K562 (cell line): ENCODE results near the gene MRPL2. TPM values are rescaled to one million over a fixed set of nuclear protein-coding genes. Genes with fewer than 3 reads are reported as not detected.

Source experiments
- ATAC-seq: fragments of 200-7000 bp; cut with Tn5 transposase; 3 replicates; pipeline ENCODE4 v1.9.1; 2020; ENCODE audit warnings: moderate library complexity
- BruUV-seq: library from RNA; stranded (reverse); fragments of 400-500 nt; replicated peaks from 2 replicates; lab custom pipeline; 2021; lab: Mats Ljungman, UMichigan
- CTCF ChIA-PET: fragments of 300-600 bp; formaldehyde crosslinking; extraction: SDS; loops from one replicate; lab custom pipeline; 2021; ENCODE audit warnings: low intra/inter-chr PET ratio; lab: Yijun Ruan, JAX
- POLR2A ChIA-PET: fragments of 300-600, 350-650 bp; sonication (Branson Sonifier 250); formaldehyde crosslinking; extraction: SDS; loops from one replicate; lab custom pipeline; 2021; ENCODE audit warnings: antibody characterized with exemption, inconsistent platforms; lab: Yijun Ruan, JAX
- DNase-seq, 4 experiments: peaks; one replicate each; pipeline versions ENCODE4 v3.0.0 to v3.0.0-alpha.2; 2011 to 2018; ENCODE audit warnings: low spot score in 3 of 4, mixed read lengths in 3 of 4; ENCODE audit errors: extremely low read depth in 1 of 4
- FAIRE-seq: peaks from 2 replicates; lab custom pipeline; 2011; peaks lifted over from hg19 to GRCh38; lab: Jason Lieb, UNC
- H2AFZ ChIP-seq: 2 replicates; pipeline ENCODE4 v1.6.0; 2011; ENCODE audit warnings: low read depth, low read length, control low read depth, inconsistent platforms
- H3K27ac ChIP-seq: fragments of 200-600 bp; 3 replicates; pipeline ENCODE4 v1.8.0; 2011; ENCODE audit warnings: low read depth, mild to moderate bottlenecking, control low read depth, inconsistent platforms, low read length, moderate library complexity, mixed read lengths; ENCODE audit errors: extremely low read depth
- H3K27me3 ChIP-seq, 2 experiments: fragments of 300-600 bp in 1 of 2; 2 replicates in 1 of 2; 3 replicates in 1 of 2; pipeline versions ENCODE4 v1.6.0 to v1.8.0; 2011; ENCODE audit warnings: inconsistent platforms in 2 of 2, low read length in 2 of 2, mild to moderate bottlenecking in 1 of 2, mixed read lengths in 1 of 2, moderate library complexity in 1 of 2; ENCODE audit not compliant: control insufficient read depth in 2 of 2, insufficient read depth in 2 of 2
- H3K36me3 ChIP-seq: fragments of 300-600 bp; 3 replicates; pipeline ENCODE4 v1.8.0; 2011; ENCODE audit warnings: mild to moderate bottlenecking, low read length, inconsistent platforms; ENCODE audit not compliant: control insufficient read depth, insufficient read depth
- H3K4me1 ChIP-seq, 2 experiments: fragments of 200-600 bp in 1 of 2; replicated peaks in 1 of 2; 2 replicates in 1 of 2; 3 replicates in 1 of 2; pipeline versions ENCODE4 v1.5.1 to v1.8.0; 2011; ENCODE audit warnings: inconsistent platforms in 2 of 2, low read length in 2 of 2, mild to moderate bottlenecking in 1 of 2, mixed read lengths in 1 of 2, moderate library complexity in 1 of 2; ENCODE audit not compliant: control insufficient read depth in 2 of 2, insufficient read depth in 2 of 2
- H3K4me2 ChIP-seq: 2 replicates; pipeline ENCODE4 v1.6.1; 2011; ENCODE audit warnings: low read length, control low read depth, inconsistent platforms, mixed read lengths; ENCODE audit not compliant: insufficient read depth
- H3K4me3 ChIP-seq: fragments of 200-600 bp; sonication (generic), shearing (Covaris generic); 2 replicates; pipeline ENCODE4 v1.5.1; 2016; ENCODE audit warnings: control low read depth, inconsistent platforms
- H3K79me2 ChIP-seq: fragments of 200-600 bp; 3 replicates; pipeline ENCODE4 v1.8.0; 2011; ENCODE audit warnings: low read length, inconsistent platforms; ENCODE audit not compliant: control insufficient read depth, insufficient read depth
- H3K9ac ChIP-seq, 2 experiments: 2 replicates each; pipeline versions ENCODE4 v1.6.0 to v1.6.1; 2011; ENCODE audit warnings: low read depth in 2 of 2, low read length in 2 of 2, control low read depth in 1 of 2, inconsistent platforms in 1 of 2, mild to moderate bottlenecking in 1 of 2, mixed read lengths in 1 of 2; ENCODE audit not compliant: insufficient read depth in 1 of 2
- H3K9me1 ChIP-seq: one replicate; pipeline ENCODE4 v1.6.0; 2011; ENCODE audit warnings: inconsistent platforms, mild to moderate bottlenecking, low read length, moderate library complexity; ENCODE audit not compliant: control insufficient read depth, insufficient read depth
- H3K9me3 ChIP-seq: replicated peaks from 2 replicates; pipeline ENCODE4 v1.5.1; 2011; ENCODE audit warnings: low read depth, low read length, inconsistent platforms; ENCODE audit not compliant: control insufficient read depth, insufficient read depth
- H4K20me1 ChIP-seq: replicated peaks from 2 replicates; pipeline ENCODE4 v1.6.1; 2011; ENCODE audit warnings: low read length, inconsistent platforms, mixed read lengths; ENCODE audit not compliant: control insufficient read depth, insufficient read depth
- CEBPB ChIP-seq: fragments of 450-650 bp; IDR thresholded peaks from 2 replicates; pipeline ENCODE4 v1.6.1; 2016; ENCODE audit warnings: missing genetic modification characterization, missing compliant biosample characterization
- CGGBP1 ChIP-seq: fragments of 250-450 bp; sonication (Bioruptor Pico); IDR thresholded peaks from 2 replicates; pipeline ENCODE4 v1.9.0; 2021; ENCODE audit warnings: mild to moderate bottlenecking
- CHD1 ChIP-seq: fragments of 200-600 bp; sonication (generic); IDR thresholded peaks from one replicate; pipeline ENCODE4 v1.6.1; 2012; ENCODE audit warnings: mild to moderate bottlenecking, moderate library complexity, low read length, inconsistent platforms
- LARP7 ChIP-seq: fragments of 450-650 bp; IDR thresholded peaks from 2 replicates; pipeline ENCODE4 v1.6.1; 2016
- MBD2 ChIP-seq: sonication (generic); IDR thresholded peaks from 2 replicates; pipeline ENCODE4 v1.6.1; 2016; ENCODE audit warnings: low read depth, borderline replicate concordance
- MTA1 ChIP-seq: fragments of 450-650 bp; IDR thresholded peaks from 2 replicates; pipeline ENCODE4 v1.6.1; 2017; ENCODE audit warnings: borderline replicate concordance
- PML ChIP-seq: IDR thresholded peaks from 2 replicates; pipeline ENCODE4 v1.6.1; 2012; ENCODE audit warnings: low read length, inconsistent platforms
- POLR2AphosphoS2 ChIP-seq: IDR thresholded peaks from 2 replicates; pipeline ENCODE4 v1.6.1; 2012; ENCODE audit warnings: low read length, improper control_type of control experiment
- THAP7 ChIP-seq: fragments of 250-450 bp; sonication (Bioruptor Pico); IDR thresholded peaks from 2 replicates; pipeline ENCODE4 v1.5.0; 2021
- ZKSCAN1 ChIP-seq: fragments of 150-350 bp; IDR thresholded peaks from 2 replicates; pipeline ENCODE4 v1.6.1; 2016; ENCODE audit warnings: low read depth, low read length
- ZSCAN32 ChIP-seq: fragments of 450-650 bp; formaldehyde crosslinking; IDR thresholded peaks from 2 replicates; pipeline ENCODE4 v1.4.0; 2020; ENCODE audit warnings: mild to moderate bottlenecking, moderate library complexity
- WGBS: fragments of 100-300 bp; shearing (Covaris generic); methylation state at CpG from one replicate; pipeline ENCODE4 v1.1.6; 2016; ENCODE audit warnings: low coverage, mixed read lengths; ENCODE audit not compliant: insufficient coverage; ENCODE audit errors: missing lambda C conversion rate; 5-methylcytosine and 5-hydroxymethylcytosine counted together
- in situ Hi-C: fragments of 300-500 bp; cut with MboI; formaldehyde crosslinking; loops from 4 replicates; pipeline ENCODE4 v1.15.0; 2018; ENCODE audit warnings: inconsistent platforms, mixed read lengths
- intact Hi-C: fragments of 100-400 bp; cut with micrococcal nuclease; formaldehyde crosslinking; loops from 2 replicates; pipeline ENCODE4 v1.14.2; 2022
- polyA plus RNA-seq, 8 experiments: library from polyadenylated mRNA; depleted of rRNA in 4 of 8; stranded (reverse) in 5 of 8; unstranded in 3 of 8; fragments of >200 nt; fragmentation: Nextera tagmentation in 2 of 8; fragmentation: Illumina TruSeq in 1 of 8; extraction: Ambion mirVana in 2 of 8; extraction: Trizol in 1 of 8; gene quantifications; 2 replicates each; pipeline versions ENCODE4 v1.2.1 to v1.2.3, GENCODE V29; 2011 to 2014; ENCODE audit warnings: inconsistent platforms in 1 of 8, missing spikeins in 1 of 8
- total RNA-seq, 7 experiments: library from RNA; depleted of rRNA in 6 of 7; stranded (reverse); fragments of >200 nt in 6 of 7; fragmentation: Illumina TruSeq in 2 of 7; extraction: Trizol in 2 of 7; gene quantifications; 2 replicates each; pipeline versions ENCODE4 v1.2.1 to v1.2.3, GENCODE V29; 2011 to 2021; ENCODE audit warnings: low replicate concordance in 1 of 7
- TF ChIP-seq, protein P1 (sequence below): fragments of 450-650 bp; formaldehyde crosslinking; IDR thresholded peaks from 2 replicates; pipeline ENCODE4 v1.4.0; 2020; ENCODE audit warnings: mild to moderate bottlenecking, moderate library complexity
- TF ChIP-seq, protein P2 (sequence below): fragments of 250-450 bp; sonication (Bioruptor Pico); IDR thresholded peaks from 2 replicates; pipeline ENCODE4 v1.4.0; 2020; ENCODE audit warnings: mild to moderate bottlenecking
- TF ChIP-seq, protein P3 (sequence below): fragments of 250-450 bp; sonication (Bioruptor Pico); IDR thresholded peaks from 2 replicates; pipeline ENCODE4 v1.5.0; 2022; ENCODE audit warnings: mild to moderate bottlenecking
- TF ChIP-seq, protein P4 (sequence below): fragments of 250-450 bp; sonication (Bioruptor Pico); IDR thresholded peaks from 2 replicates; pipeline ENCODE4 v1.8.0; 2021; ENCODE audit warnings: mild to moderate bottlenecking, moderate library complexity

The MRPL2 gene
- total and polyA plus RNA-seq, 9 of the 15 experiments (the other 6 are each of a cell fraction or from before 2014, with no cell fraction given), result 63.1 to 262 (median 121) TPM

GRCh38 chr6:43053545-43054205, 5.6 kb downstream of the MRPL2 start, which contains the start of gene CUL7:
CUL7 (minus strand) TSS chr6:43053851; CDS start chr6:43052788, 1,063 bp downstream.
- H3K36me3 ChIP-seq, result peaks cover 74% of the 10 kb centered on the region
- H2AFZ ChIP-seq, result peak within 1 kb of the TSS; percentile 78
- ChIA-PET POLR2A (interaction anchor here (0.5 to 3.2 kb wide), 24 partner anchors 9 to 1025 kb away, joined by 3 to 22 read pairs (median 4); partner anchors contain the start of genes KLHDC3, MEA1 and RRP36), CTCF (interaction anchor here (0.6 to 0.7 kb wide), 2 partner anchors 16 to 119 kb away, joined by 3 to 5 read pairs; no protein-coding TSS in a partner anchor)
- no peaks in the 10 kb centered on the region for H4K20me1 ChIP-seq
- ATAC-seq, result peak; percentile 98
- H3K27me3 ChIP-seq, result no peaks in the 10 kb centered on the region
- peaks cover 27 to 29% of the 10 kb centered on the region in 2 experiments for H3K4me1 ChIP-seq
- H3K4me3 ChIP-seq, result peak within 1 kb of the TSS; percentile 73
- H3K9me3 ChIP-seq, result no peaks in the 10 kb centered on the region
- H3K4me2 ChIP-seq, result peak within 1 kb of the TSS; percentile 93
- peaks cover 9% of the 10 kb centered on the region for H3K9me1 ChIP-seq
- intact Hi-C loops (no loop called here), in situ Hi-C loops (no loop called here)
- BruUV-seq, result no TSS peak
- peak; percentile 96 to 98 (median 97) for DNase-seq
- FAIRE-seq, result peak; percentile 91
- WGBS, result 2% methylated on average over 42 of the region's 45 CpGs
- H3K9ac ChIP-seq, result peak within 1 kb of the TSS; percentile 96 to 97
- peaks cover 36% of the 10 kb centered on the region for H3K79me2 ChIP-seq
- peak within 1 kb of the TSS; percentile 95 for H3K27ac ChIP-seq
- TF ChIP-seq THAP7 (peak; percentile 93), CEBPB (tag) (no peak), LARP7 (peak; percentile 75; the same call in 1 of the 2 replicates), MTA1 (peak; percentile 59), CHD1 (peak; percentile 86), PML (peak; percentile 88), CGGBP1 (CRISPR knock-in tag) (peak; percentile 8; the same call in 1 of the 2 replicates), MBD2 (peak; percentile 88), POLR2AphosphoS2 (peak; percentile 99), ZSCAN32 (CRISPR knock-in tag) (peak; percentile 80), ZKSCAN1 (peak; percentile 33; the same call in 1 of the 2 replicates)
- TF ChIP-seq, protein P1, sequence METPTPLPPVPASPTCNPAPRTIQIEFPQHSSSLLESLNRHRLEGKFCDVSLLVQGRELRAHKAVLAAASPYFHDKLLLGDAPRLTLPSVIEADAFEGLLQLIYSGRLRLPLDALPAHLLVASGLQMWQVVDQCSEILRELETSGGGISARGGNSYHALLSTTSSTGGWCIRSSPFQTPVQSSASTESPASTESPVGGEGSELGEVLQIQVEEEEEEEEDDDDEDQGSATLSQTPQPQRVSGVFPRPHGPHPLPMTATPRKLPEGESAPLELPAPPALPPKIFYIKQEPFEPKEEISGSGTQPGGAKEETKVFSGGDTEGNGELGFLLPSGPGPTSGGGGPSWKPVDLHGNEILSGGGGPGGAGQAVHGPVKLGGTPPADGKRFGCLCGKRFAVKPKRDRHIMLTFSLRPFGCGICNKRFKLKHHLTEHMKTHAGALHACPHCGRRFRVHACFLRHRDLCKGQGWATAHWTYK, result peak; percentile 98
- TF ChIP-seq, protein P2, sequence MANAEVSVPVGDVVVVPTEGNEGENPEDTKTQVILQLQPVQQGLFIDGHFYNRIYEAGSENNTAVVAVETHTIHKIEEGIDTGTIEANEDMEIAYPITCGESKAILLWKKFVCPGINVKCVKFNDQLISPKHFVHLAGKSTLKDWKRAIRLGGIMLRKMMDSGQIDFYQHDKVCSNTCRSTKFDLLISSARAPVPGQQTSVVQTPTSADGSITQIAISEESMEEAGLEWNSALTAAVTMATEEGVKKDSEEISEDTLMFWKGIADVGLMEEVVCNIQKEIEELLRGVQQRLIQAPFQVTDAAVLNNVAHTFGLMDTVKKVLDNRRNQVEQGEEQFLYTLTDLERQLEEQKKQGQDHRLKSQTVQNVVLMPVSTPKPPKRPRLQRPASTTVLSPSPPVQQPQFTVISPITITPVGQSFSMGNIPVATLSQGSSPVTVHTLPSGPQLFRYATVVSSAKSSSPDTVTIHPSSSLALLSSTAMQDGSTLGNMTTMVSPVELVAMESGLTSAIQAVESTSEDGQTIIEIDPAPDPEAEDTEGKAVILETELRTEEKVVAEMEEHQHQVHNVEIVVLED (CRISPR knock-in tag), result peak; percentile 66
- TF ChIP-seq, protein P3, sequence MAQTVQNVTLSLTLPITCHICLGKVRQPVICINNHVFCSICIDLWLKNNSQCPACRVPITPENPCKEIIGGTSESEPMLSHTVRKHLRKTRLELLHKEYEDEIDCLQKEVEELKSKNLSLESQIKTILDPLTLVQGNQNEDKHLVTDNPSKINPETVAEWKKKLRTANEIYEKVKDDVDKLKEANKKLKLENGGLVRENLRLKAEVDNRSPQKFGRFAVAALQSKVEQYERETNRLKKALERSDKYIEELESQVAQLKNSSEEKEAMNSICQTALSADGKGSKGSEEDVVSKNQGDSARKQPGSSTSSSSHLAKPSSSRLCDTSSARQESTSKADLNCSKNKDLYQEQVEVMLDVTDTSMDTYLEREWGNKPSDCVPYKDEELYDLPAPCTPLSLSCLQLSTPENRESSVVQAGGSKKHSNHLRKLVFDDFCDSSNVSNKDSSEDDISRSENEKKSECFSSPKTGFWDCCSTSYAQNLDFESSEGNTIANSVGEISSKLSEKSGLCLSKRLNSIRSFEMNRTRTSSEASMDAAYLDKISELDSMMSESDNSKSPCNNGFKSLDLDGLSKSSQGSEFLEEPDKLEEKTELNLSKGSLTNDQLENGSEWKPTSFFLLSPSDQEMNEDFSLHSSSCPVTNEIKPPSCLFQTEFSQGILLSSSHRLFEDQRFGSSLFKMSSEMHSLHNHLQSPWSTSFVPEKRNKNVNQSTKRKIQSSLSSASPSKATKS, result peak; percentile 87
- TF ChIP-seq, protein P4, sequence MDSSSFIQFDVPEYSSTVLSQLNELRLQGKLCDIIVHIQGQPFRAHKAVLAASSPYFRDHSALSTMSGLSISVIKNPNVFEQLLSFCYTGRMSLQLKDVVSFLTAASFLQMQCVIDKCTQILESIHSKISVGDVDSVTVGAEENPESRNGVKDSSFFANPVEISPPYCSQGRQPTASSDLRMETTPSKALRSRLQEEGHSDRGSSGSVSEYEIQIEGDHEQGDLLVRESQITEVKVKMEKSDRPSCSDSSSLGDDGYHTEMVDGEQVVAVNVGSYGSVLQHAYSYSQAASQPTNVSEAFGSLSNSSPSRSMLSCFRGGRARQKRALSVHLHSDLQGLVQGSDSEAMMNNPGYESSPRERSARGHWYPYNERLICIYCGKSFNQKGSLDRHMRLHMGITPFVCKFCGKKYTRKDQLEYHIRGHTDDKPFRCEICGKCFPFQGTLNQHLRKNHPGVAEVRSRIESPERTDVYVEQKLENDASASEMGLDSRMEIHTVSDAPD, result no peak
